Esophagus muscularis mucosa (tissue), 3 donors: ENCODE data around the gene ZNF624.

ENCODE experiments used
- POLR2A ChIP-seq: fragments of 450-650 bp; IDR thresholded peaks from one replicate; pipeline ENCODE4 v1.6.1; 2017; ENCODE audit warnings: antibody characterized with exemption, moderate library complexity, mild to moderate bottlenecking, low read depth
- POLR2AphosphoS5 ChIP-seq, 2 donors: sonication (generic); formaldehyde crosslinking; IDR thresholded peaks; one replicate each; pipeline ENCODE4 v1.6.1; 2017; ENCODE audit warnings: antibody characterized with exemption in 2 of 2
- TF ChIP-seq, protein P1 (sequence below), 3 experiments: fragments of 200-600 bp in 2 of 3; fragments of 450-650 bp in 1 of 3; sonication (generic) in 2 of 3; IDR thresholded peaks; one replicate each; pipeline ENCODE4 v1.5.1; 2017 to 2019; ENCODE audit warnings: antibody characterized with exemption in 3 of 3, mild to moderate bottlenecking in 2 of 3, moderate library complexity in 1 of 3

DNA sequence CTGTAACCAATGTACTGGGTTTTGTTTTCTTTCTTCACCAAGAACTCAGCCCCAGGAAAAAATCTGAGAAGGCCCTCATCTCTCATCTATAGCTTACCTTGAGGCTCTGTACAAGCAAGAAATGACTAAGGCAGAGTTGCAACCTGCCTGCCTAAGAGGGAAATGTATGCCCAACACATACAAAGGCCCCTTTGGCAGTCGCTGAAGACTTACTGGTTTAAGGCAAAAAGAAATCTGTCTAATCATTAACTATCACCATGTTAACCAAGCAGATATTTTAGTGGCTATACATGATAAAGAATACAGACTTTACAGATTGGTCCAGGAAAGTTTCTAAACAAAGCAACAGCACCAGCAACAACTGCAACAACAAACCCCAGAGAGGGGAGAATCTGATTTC is 14.2 kb downstream of the ZNF624 start:
- TF ChIP-seq, protein P1, sequence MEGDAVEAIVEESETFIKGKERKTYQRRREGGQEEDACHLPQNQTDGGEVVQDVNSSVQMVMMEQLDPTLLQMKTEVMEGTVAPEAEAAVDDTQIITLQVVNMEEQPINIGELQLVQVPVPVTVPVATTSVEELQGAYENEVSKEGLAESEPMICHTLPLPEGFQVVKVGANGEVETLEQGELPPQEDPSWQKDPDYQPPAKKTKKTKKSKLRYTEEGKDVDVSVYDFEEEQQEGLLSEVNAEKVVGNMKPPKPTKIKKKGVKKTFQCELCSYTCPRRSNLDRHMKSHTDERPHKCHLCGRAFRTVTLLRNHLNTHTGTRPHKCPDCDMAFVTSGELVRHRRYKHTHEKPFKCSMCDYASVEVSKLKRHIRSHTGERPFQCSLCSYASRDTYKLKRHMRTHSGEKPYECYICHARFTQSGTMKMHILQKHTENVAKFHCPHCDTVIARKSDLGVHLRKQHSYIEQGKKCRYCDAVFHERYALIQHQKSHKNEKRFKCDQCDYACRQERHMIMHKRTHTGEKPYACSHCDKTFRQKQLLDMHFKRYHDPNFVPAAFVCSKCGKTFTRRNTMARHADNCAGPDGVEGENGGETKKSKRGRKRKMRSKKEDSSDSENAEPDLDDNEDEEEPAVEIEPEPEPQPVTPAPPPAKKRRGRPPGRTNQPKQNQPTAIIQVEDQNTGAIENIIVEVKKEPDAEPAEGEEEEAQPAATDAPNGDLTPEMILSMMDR (IDR thresholded peaks at IDR 0.05), result no peak
- TF ChIP-seq POLR2A (no peak), POLR2AphosphoS5 (IDR thresholded peaks at IDR 0.05) (no peak)
